ENCODE measurements around the gene UMAD1. TPM values are rescaled to one million over a fixed set of nuclear protein-coding genes. Genes with fewer than 3 reads are reported as not detected.

UMAD1 gene
- total and polyA plus RNA-seq, 2 of the 4 experiments (the other 2 are of a cell fraction) = 5.2 to 8.4 TPM

GRCh38 chr7:7798510-7798909 is 158.0 kb downstream of the UMAD1 start:
- Histone ChIP-seq H3K4me1 (ENCODE audit: control insufficient read depth, insufficient read depth, low read length) (peaks cover 7% of the 10 kb centered on the region), H3K36me3 (ENCODE audit: control insufficient read depth, insufficient read depth, low read length) (peaks cover 1% of the 10 kb centered on the region; the same call in 1 of the 2 replicates), H2AFZ (replicated peaks; ENCODE audit: low read length, poor library complexity) (peak overlapping the region; percentile 69), H3K27ac (ENCODE audit: insufficient read depth, low read length) (peak overlapping the region; percentile 32; the same call in 1 of the 2 replicates), H2AK9ac (replicated peaks; ENCODE audit: low read depth, low read length, poor library complexity) (no peak overlapping the region), H4K20me1 (ENCODE audit: insufficient read depth, low read length) (no peaks in the 10 kb centered on the region), H2BK5ac (ENCODE audit: low read depth, low read length, poor library complexity, severe bottlenecking) (no peak overlapping the region), H3K79me1 (ENCODE audit: low read depth in 1 of 2, low read length in 2 of 2) (no peaks in the 10 kb centered on the region), H4K8ac (ENCODE audit: low read depth in 2 of 2, low read length in 2 of 2) (no peak overlapping the region; a peak in 1 of 4 replicates), H2BK15ac (ENCODE audit: low read depth, low read length) (no peak overlapping the region), H3K56ac (ENCODE audit: extremely low read depth, insufficient read depth, low read length) (no peak overlapping the region), H4K91ac (ENCODE audit: insufficient read depth, low read depth, low read length) (no peak overlapping the region), H3K14ac (replicated peaks; ENCODE audit: low read depth, low read length) (0 out of 2 replicates have a peak overlapping the region, but pooled peaks have one; percentile 25), H2BK20ac (ENCODE audit: low read depth, low read length) (peak overlapping the region; percentile 47; the same call in 1 of the 2 replicates), H3K4ac (ENCODE audit: low read depth, low read length) (peak overlapping the region; percentile 37), H3K18ac (ENCODE audit: low read depth, low read length) (peak overlapping the region; percentile 51), H3K9ac (ENCODE audit: low read depth, low read length) (no peak overlapping the region; the same call in 1 of the 2 replicates), H4K5ac (ENCODE audit: low read depth, low read length) (peak overlapping the region; percentile 67), H2AK5ac (ENCODE audit: low read depth, low read length) (peak overlapping the region; percentile 11; the same call in 1 of the 2 replicates), H3K4me2 (ENCODE audit: low read depth, low read length) (no peak overlapping the region), H2BK120ac (ENCODE audit: low read depth, low read length) (peak overlapping the region; percentile 47), H3K9me3 (ENCODE audit: control insufficient read depth, insufficient read depth, low read length) (no peaks in the 10 kb centered on the region), H3K23ac (ENCODE audit: low read depth, low read length) (peak overlapping the region; percentile 29; the same call in 1 of the 2 replicates), H3K9me1 (ENCODE audit: insufficient read depth, low read length) (peaks cover 7% of the 10 kb centered on the region), H3K4me3 (ENCODE audit: insufficient read depth, low read depth, low read length) (no peak overlapping the region), H3K27me3 (ENCODE audit: control insufficient read depth, insufficient read depth, low read length) (no peaks in the 10 kb centered on the region)
- ATAC-seq (ENCODE audit: low read depth) (no peak), DNase-seq (no peak)
- CTCF ChIA-PET = interaction anchor here (0.6 kb wide), 1 partner anchor 15 kb away, joined by 4 read pairs; no protein-coding TSS in a partner anchor
- intact Hi-C loops (cut with micrococcal nuclease) (no loop called here), dilution Hi-C loops (cut with HindIII; ENCODE audit: low sequenced_read_pairs, unreplicated experiment) (no loop called here), in situ Hi-C loops (cut with MboI; ENCODE audit: low sequenced_read_pairs) (no loop called here)
- TF ChIP-seq SMC3 (IDR thresholded peaks at IDR 0.05; ENCODE audit: low read depth, low read length) (no peak), ELK1 (IDR thresholded peaks at IDR 0.05; ENCODE audit: borderline replicate concordance, low read depth, low read length) (no peak), RAD21 (IDR thresholded peaks at IDR 0.05; ENCODE audit: low read length) (no peak), BHLHE40 (IDR thresholded peaks at IDR 0.05; ENCODE audit: low read depth, low read length) (no peak), CEBPB (IDR thresholded peaks at IDR 0.05; ENCODE audit: low read depth, low read length) (no peak), MXI1 (IDR thresholded peaks at IDR 0.05; ENCODE audit: borderline replicate concordance, low read depth, low read length) (no peak), POLR2A (IDR thresholded peaks at IDR 0.05; ENCODE audit: low read depth, low read length) (no peak), USF2 (IDR thresholded peaks at IDR 0.05; ENCODE audit: low read depth, low read length) (no peak), FOS (IDR thresholded peaks at IDR 0.05; ENCODE audit: low read depth, low read length) (no peak), NFE2L2 (IDR thresholded peaks at IDR 0.05; ENCODE audit: low read depth, low read length) (no peak), MAZ (IDR thresholded peaks at IDR 0.05; ENCODE audit: borderline replicate concordance, low read depth, low read length) (no peak), RCOR1 (IDR thresholded peaks at IDR 0.05; ENCODE audit: insufficient replicate concordance, low read length) (no peak), CHD1 (IDR thresholded peaks at IDR 0.05; ENCODE audit: low read depth, low read length) (no peak), CTCF (conservative IDR thresholded peaks at IDR 0.05; ENCODE audit: low read depth, low read length) (no peak)
- POLR2A ChIA-PET (ENCODE audit: unreplicated experiment) = no interaction called here
- no TSS peak for BruUV-seq (replicated peaks)
- WGBS, 2 experiments (ENCODE audit: extremely low coverage in 2 of 2, insufficient read length in 1 of 2) = no CpG with 5 or more reads among the region's 1 CpG
